NCI-H2081 treated with DMSO at 0.1 percent for 48 hours (cell line): Measurements from ENCODE around the gene SLC25A34.

Experiments
- DNase-seq: peaks from one replicate; lab custom pipeline; 2025; lab: John Stamatoyannopoulos, UW

SLC25A34 gene

GRCh38 chr1:15775706-15776105, 39.6 kb downstream of the SLC25A34 start:
- no peak for DNase-seq

GRCh38 chr1:15777909-15778707, 42.0 kb downstream of the SLC25A34 start:
- no peak for DNase-seq

DNA sequence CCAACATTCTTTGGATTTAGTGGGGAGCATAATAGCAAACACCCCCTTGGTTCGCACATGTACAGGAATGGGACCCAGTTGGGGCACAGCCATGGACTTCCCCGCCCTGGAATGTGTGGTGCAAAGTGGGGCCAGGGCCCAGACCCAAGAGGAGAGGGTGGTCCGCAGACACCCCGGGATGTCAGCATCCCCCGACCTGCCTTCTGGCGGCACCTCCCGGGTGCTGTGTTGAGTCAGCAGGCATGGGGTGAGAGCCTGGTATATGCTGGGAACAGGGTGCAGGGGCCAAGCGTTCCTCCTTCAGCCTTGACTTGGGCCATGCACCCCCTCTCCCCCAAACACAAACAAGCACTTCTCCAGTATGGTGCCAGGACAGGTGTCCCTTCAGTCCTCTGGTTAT, 49.6 kb downstream of the SLC25A34 start:
- no peak for DNase-seq

GRCh38 chr1:15786581-15786980, 50.5 kb downstream of the SLC25A34 start:
- DNase-seq: no peak

GRCh38 chr1:15788624-15789301, 52.7 kb downstream of the SLC25A34 start:
- no peak for DNase-seq
